ENCODE results near the gene DISP2.

DNA sequence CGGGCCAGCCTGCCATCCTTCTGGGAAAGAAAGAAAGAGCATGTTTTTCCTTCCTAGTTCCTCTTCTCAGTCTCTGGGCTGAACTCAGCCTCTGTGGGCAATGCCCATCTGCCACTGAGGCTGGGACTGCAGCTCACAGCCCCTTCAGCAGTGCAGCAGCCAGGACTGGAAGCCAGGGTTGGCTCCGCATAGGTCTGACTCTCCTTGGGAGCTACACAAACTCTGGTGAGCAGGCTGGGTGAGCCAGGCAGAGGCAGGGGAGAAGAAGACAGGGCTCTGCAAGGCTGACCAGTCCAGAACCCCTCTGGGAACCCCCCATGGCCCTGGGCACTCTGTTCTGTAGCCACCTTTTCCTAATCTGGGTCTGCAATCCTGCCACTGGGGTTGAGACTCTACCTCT lies 3.6 kb downstream of the DISP2 start:
- no peak for TF ChIP-seq ZNF174 (tag by site-specific recombination; IDR thresholded peaks at IDR 0.05)
- TF ChIP-seq, protein P1, sequence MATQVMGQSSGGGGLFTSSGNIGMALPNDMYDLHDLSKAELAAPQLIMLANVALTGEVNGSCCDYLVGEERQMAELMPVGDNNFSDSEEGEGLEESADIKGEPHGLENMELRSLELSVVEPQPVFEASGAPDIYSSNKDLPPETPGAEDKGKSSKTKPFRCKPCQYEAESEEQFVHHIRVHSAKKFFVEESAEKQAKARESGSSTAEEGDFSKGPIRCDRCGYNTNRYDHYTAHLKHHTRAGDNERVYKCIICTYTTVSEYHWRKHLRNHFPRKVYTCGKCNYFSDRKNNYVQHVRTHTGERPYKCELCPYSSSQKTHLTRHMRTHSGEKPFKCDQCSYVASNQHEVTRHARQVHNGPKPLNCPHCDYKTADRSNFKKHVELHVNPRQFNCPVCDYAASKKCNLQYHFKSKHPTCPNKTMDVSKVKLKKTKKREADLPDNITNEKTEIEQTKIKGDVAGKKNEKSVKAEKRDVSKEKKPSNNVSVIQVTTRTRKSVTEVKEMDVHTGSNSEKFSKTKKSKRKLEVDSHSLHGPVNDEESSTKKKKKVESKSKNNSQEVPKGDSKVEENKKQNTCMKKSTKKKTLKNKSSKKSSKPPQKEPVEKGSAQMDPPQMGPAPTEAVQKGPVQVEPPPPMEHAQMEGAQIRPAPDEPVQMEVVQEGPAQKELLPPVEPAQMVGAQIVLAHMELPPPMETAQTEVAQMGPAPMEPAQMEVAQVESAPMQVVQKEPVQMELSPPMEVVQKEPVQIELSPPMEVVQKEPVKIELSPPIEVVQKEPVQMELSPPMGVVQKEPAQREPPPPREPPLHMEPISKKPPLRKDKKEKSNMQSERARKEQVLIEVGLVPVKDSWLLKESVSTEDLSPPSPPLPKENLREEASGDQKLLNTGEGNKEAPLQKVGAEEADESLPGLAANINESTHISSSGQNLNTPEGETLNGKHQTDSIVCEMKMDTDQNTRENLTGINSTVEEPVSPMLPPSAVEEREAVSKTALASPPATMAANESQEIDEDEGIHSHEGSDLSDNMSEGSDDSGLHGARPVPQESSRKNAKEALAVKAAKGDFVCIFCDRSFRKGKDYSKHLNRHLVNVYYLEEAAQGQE (tag by site-specific recombination; IDR thresholded peaks at IDR 0.05) = no peak
- TF ChIP-seq YY1 (tag by site-specific recombination; IDR thresholded peaks at IDR 0.05) = no peak
- no peak for TF ChIP-seq SCRT1 (tag by site-specific recombination; IDR thresholded peaks at IDR 0.05; ENCODE audit: borderline replicate concordance)
- TF ChIP-seq, protein P2, sequence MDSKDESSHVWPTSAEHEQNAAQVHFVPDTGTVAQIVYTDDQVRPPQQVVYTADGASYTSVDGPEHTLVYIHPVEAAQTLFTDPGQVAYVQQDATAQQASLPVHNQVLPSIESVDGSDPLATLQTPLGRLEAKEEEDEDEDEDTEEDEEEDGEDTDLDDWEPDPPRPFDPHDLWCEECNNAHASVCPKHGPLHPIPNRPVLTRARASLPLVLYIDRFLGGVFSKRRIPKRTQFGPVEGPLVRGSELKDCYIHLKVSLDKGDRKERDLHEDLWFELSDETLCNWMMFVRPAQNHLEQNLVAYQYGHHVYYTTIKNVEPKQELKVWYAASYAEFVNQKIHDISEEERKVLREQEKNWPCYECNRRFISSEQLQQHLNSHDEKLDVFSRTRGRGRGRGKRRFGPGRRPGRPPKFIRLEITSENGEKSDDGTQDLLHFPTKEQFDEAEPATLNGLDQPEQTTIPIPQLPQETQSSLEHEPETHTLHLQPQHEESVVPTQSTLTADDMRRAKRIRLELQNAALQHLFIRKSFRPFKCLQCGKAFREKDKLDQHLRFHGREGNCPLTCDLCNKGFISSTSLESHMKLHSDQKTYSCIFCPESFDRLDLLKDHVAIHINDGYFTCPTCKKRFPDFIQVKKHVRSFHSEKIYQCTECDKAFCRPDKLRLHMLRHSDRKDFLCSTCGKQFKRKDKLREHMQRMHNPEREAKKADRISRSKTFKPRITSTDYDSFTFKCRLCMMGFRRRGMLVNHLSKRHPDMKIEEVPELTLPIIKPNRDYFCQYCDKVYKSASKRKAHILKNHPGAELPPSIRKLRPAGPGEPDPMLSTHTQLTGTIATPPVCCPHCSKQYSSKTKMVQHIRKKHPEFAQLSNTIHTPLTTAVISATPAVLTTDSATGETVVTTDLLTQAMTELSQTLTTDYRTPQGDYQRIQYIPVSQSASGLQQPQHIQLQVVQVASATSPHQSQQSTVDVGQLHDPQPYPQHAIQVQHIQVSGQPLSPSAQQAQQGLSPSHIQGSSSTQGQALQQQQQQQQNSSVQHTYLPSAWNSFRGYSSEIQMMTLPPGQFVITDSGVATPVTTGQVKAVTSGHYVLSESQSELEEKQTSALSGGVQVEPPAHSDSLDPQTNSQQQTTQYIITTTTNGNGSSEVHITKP (tag by site-specific recombination; IDR thresholded peaks at IDR 0.05) = no peak
- TF ChIP-seq, protein P3, sequence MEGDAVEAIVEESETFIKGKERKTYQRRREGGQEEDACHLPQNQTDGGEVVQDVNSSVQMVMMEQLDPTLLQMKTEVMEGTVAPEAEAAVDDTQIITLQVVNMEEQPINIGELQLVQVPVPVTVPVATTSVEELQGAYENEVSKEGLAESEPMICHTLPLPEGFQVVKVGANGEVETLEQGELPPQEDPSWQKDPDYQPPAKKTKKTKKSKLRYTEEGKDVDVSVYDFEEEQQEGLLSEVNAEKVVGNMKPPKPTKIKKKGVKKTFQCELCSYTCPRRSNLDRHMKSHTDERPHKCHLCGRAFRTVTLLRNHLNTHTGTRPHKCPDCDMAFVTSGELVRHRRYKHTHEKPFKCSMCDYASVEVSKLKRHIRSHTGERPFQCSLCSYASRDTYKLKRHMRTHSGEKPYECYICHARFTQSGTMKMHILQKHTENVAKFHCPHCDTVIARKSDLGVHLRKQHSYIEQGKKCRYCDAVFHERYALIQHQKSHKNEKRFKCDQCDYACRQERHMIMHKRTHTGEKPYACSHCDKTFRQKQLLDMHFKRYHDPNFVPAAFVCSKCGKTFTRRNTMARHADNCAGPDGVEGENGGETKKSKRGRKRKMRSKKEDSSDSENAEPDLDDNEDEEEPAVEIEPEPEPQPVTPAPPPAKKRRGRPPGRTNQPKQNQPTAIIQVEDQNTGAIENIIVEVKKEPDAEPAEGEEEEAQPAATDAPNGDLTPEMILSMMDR (tag by site-specific recombination; IDR thresholded peaks at IDR 0.05) = no peak
- TF ChIP-seq RBAK (tag by site-specific recombination; IDR thresholded peaks at IDR 0.05) = no peak
- TF ChIP-seq ZNF274 (IDR thresholded peaks at IDR 0.05; ENCODE audit: low read length) = no peak
- TF ChIP-seq ZNF274 (tag by site-specific recombination; IDR thresholded peaks at IDR 0.05; ENCODE audit: borderline replicate concordance) = no peak
- TF ChIP-seq, protein P4, sequence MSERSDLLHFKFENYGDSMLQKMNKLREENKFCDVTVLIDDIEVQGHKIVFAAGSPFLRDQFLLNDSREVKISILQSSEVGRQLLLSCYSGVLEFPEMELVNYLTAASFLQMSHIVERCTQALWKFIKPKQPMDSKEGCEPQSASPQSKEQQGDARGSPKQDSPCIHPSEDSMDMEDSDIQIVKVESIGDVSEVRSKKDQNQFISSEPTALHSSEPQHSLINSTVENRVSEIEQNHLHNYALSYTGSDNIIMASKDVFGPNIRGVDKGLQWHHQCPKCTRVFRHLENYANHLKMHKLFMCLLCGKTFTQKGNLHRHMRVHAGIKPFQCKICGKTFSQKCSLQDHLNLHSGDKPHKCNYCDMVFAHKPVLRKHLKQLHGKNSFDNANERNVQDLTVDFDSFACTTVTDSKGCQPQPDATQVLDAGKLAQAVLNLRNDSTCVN (tag by site-specific recombination; optimal IDR thresholded peaks at IDR 0.05) = no peak
- TF ChIP-seq KLF10 (tag by site-specific recombination; IDR thresholded peaks at IDR 0.05) = no peak
- TF ChIP-seq, protein P5, sequence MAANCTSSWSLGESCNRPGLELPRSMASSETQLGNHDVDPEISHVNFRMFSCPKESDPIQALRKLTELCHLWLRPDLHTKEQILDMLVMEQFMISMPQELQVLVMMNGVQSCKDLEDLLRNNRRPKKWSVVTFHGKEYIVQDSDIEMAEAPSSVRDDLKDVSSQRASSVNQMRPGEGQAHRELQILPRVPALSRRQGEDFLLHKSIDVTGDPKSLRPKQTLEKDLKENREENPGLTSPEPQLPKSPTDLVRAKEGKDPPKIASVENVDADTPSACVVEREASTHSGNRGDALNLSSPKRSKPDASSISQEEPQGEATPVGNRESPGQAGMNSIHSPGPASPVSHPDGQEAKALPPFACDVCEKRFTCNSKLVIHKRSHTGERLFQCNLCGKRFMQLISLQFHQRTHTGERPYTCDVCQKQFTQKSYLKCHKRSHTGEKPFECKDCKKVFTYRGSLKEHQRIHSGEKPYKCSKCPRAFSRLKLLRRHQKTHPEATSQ (tag by site-specific recombination; IDR thresholded peaks at IDR 0.05) = no peak

Data from HEK293 (cell line).